ENCODE results near the gene RPS6KA5. TPM values are rescaled to one million over a fixed set of nuclear protein-coding genes. Genes with fewer than 3 reads are reported as not detected.

RPS6KA5 gene
- total RNA-seq, 1 experiment from 2014 or later, result 3.8 TPM

DNA sequence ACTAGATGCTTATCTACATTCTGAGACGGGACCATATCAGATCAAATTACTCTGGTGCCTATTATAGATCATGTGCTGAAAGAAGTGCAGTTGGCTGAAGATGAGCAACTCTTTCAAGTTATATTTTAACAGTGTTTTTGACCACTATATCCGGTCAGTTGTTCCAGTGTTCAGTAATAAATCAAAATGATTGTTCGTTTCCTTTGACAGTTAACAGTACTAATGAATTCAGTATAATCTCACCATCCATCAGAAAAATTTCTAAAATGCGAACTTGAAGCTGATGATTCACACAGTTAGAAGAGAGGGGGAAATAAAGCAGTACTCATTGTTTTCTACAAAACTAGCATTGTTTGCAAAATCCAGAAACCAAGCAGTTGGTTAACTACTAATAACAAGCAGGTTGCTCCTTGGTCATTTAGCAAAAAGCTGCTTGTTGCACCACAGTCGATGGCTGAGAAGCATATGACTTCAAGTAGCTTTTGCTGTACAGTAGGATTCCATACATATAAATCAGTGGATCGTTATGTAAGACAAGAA, 2.3 kb downstream of the RPS6KA5 start:
- peak overlapping the region in 1 of 2 experiments; percentile 39; a peak in 1 of 5 replicates for H3K4me3 Mint-ChIP-seq
- H2BK20ac ChIP-seq (ENCODE audit: low read depth, low read length, poor library complexity, severe bottlenecking), result no peak overlapping the region

More for the DNA sequence above, 2.3 kb downstream of the RPS6KA5 start:
- no peak overlapping the region for H3K9ac ChIP-seq (ENCODE audit: extremely low read depth, insufficient read length, low read length)
- H2BK15ac ChIP-seq (ENCODE audit: low read depth, low read length), result no peak overlapping the region
- H3K56ac ChIP-seq (ENCODE audit: insufficient read length, low read depth, low read length), result no peak overlapping the region
- H3K23me2 ChIP-seq (ENCODE audit: insufficient read length, low read depth, low read length, poor library complexity, severe bottlenecking), result peaks cover 11% of the 10 kb centered on the region
- Mint-ChIP-seq H3K36me3 (ENCODE audit: insufficient read depth in 1 of 3, low read depth in 3 of 3) (no peaks in the 10 kb centered on the region), H3K4me1 (peaks cover 0 to 2% of the 10 kb centered on the region in 2 experiments; a peak in 1 of 4 replicates), H3K9me3 (no peaks in the 10 kb centered on the region), H3K27ac (no peak overlapping the region), H3K27me3 (ENCODE audit: low read depth) (no peaks in the 10 kb centered on the region)
- H3K79me2 ChIP-seq (ENCODE audit: insufficient read depth, low read length), result no peaks in the 10 kb centered on the region
- no peak overlapping the region for H2BK12ac ChIP-seq (ENCODE audit: insufficient read length, low read depth, low read length)
- WGBS (ENCODE audit: extremely low coverage, insufficient read length, low lambda C conversion rate), result no CpG with 5 or more reads among the region's 6 CpGs
- H2BK5ac ChIP-seq (ENCODE audit: insufficient read length, low read length), result no peak overlapping the region
- no peak overlapping the region for H2AK5ac ChIP-seq (ENCODE audit: insufficient read length, low read length)
- H4K91ac ChIP-seq (ENCODE audit: insufficient read length, low read depth, low read length), result no peak overlapping the region
- no peaks in the 10 kb centered on the region for H3K9me3 ChIP-seq (ENCODE audit: control insufficient read depth, low read depth, low read length)
- no peak overlapping the region for H2AFZ ChIP-seq (ENCODE audit: low read length)
- DNase-seq, result no peak
- no peak overlapping the region for H3K18ac ChIP-seq (ENCODE audit: insufficient read length, low read depth, low read length)
- no peaks in the 10 kb centered on the region for H4K20me1 ChIP-seq (ENCODE audit: control insufficient read depth, insufficient read depth, insufficient read length)
- no peak overlapping the region for H3K4me2 ChIP-seq (ENCODE audit: insufficient read depth, insufficient read length, low read length)
- H3K4ac ChIP-seq (ENCODE audit: low read depth, low read length), result no peak overlapping the region
- H2BK120ac ChIP-seq (ENCODE audit: low read depth, low read length, poor library complexity, severe bottlenecking), result no peak overlapping the region
- H3K4me1 ChIP-seq (ENCODE audit: insufficient read depth, low read length), result no peaks in the 10 kb centered on the region; the same call in 1 of the 2 replicates
- TF ChIP-seq, protein P1, sequence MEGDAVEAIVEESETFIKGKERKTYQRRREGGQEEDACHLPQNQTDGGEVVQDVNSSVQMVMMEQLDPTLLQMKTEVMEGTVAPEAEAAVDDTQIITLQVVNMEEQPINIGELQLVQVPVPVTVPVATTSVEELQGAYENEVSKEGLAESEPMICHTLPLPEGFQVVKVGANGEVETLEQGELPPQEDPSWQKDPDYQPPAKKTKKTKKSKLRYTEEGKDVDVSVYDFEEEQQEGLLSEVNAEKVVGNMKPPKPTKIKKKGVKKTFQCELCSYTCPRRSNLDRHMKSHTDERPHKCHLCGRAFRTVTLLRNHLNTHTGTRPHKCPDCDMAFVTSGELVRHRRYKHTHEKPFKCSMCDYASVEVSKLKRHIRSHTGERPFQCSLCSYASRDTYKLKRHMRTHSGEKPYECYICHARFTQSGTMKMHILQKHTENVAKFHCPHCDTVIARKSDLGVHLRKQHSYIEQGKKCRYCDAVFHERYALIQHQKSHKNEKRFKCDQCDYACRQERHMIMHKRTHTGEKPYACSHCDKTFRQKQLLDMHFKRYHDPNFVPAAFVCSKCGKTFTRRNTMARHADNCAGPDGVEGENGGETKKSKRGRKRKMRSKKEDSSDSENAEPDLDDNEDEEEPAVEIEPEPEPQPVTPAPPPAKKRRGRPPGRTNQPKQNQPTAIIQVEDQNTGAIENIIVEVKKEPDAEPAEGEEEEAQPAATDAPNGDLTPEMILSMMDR (conservative IDR thresholded peaks at IDR 0.05), result no peak
- no peaks in the 10 kb centered on the region for H3K27me3 ChIP-seq (ENCODE audit: insufficient read depth, low read length)
- H4K5ac ChIP-seq (ENCODE audit: insufficient read length, low read depth, low read length), result no peak overlapping the region
- H3K79me1 ChIP-seq (ENCODE audit: insufficient read depth, low read depth, low read length, poor library complexity, severe bottlenecking), result no peaks in the 10 kb centered on the region
- no peak overlapping the region for H4K8ac ChIP-seq (replicated peaks; ENCODE audit: insufficient read length, low read depth, low read length)
- no peak overlapping the region for H3T11ph ChIP-seq (ENCODE audit: low read length)
- no peak overlapping the region for H3K27ac ChIP-seq (ENCODE audit: insufficient read length, low read depth, low read length)
- no peak overlapping the region for H3K23ac ChIP-seq (ENCODE audit: insufficient read length, low read depth, low read length)
- H3K14ac ChIP-seq (ENCODE audit: insufficient read depth, low read length), result no peak overlapping the region
